VCaP (cell line): Measurements from ENCODE around the gene CALHM4.

Source experiments
- H3K27ac ChIP-seq: fragments of 450-650 bp; 2 replicates; pipeline ENCODE4 v1.5.1; 2017
- TF ChIP-seq, protein P1 (sequence below): fragments of 450-650 bp; conservative IDR thresholded peaks from 2 replicates; pipeline ENCODE4 v1.5.1; 2017; ENCODE audit warnings: mild to moderate bottlenecking, moderate library complexity

CALHM4 gene

DNA sequence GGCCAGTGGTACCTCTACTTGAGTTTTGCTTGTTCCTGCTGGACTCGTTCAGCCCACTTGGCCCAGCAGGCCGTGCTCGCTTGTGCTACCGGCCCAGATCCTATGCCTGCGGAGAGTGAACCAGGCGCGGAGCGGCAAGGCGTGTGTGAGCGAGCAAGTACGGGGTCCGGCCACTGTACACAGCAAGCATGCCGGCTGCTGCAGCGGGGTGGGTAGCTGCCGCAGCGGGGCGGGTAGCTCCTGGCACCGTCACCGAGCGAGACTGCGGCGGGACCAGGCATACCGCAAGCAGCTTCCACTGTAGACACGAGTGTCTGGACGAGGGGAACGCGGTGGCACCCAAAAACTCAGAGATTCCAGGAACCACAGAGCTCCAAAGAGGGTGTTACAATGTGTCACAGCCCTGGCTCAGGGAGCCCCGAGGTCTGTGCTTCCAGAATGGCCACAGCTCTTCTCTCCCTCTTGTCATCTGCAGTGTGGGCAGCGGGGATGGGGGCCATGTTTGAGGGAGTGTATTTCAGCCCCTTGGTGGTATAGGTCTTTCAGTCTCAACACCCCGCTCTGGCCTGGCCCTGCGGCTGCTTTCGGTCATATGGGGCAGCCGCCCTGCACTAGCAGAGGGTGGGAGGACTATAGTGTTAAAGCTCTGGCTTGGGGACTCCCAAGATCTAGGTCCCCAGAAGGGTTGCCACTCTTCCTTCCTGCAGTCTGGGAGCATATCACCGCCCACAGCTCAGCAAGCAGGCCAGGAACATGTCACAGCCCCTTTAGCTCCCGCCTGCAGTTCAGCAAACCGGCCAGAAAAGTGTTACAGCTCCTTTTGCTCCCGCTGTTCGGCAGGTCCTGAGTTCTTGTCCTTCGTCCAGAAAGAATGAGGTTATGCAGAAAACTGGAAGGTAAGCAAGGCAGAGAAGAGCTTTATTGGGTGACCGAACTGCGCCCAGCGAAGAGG, 11.6 kb downstream of the CALHM4 start:
- no peak overlapping the region for H3K27ac ChIP-seq
- TF ChIP-seq, protein P1, sequence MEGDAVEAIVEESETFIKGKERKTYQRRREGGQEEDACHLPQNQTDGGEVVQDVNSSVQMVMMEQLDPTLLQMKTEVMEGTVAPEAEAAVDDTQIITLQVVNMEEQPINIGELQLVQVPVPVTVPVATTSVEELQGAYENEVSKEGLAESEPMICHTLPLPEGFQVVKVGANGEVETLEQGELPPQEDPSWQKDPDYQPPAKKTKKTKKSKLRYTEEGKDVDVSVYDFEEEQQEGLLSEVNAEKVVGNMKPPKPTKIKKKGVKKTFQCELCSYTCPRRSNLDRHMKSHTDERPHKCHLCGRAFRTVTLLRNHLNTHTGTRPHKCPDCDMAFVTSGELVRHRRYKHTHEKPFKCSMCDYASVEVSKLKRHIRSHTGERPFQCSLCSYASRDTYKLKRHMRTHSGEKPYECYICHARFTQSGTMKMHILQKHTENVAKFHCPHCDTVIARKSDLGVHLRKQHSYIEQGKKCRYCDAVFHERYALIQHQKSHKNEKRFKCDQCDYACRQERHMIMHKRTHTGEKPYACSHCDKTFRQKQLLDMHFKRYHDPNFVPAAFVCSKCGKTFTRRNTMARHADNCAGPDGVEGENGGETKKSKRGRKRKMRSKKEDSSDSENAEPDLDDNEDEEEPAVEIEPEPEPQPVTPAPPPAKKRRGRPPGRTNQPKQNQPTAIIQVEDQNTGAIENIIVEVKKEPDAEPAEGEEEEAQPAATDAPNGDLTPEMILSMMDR: no peak

DNA sequence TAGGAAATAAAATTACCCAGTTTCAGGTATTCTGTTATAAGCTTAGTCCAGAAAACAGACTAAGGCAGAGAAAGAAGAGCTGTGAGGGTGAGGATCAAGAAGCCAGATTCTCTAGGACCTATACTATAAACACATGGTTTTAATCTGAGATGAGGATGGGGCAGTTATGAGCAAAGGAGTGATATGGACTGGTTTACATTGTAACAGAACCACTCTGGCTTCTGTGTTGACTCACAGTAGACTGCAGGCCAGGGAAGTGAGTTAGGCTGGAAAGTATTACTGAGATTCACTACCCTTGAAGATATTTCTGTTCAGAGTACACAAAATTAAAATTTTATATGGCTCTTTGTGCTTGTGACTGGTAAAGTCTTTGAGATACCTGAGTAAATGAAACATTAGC, 14.6 kb downstream of the CALHM4 start:
- TF ChIP-seq, protein P1: no peak
- H3K27ac ChIP-seq: peak overlapping the region; percentile 53

DNA sequence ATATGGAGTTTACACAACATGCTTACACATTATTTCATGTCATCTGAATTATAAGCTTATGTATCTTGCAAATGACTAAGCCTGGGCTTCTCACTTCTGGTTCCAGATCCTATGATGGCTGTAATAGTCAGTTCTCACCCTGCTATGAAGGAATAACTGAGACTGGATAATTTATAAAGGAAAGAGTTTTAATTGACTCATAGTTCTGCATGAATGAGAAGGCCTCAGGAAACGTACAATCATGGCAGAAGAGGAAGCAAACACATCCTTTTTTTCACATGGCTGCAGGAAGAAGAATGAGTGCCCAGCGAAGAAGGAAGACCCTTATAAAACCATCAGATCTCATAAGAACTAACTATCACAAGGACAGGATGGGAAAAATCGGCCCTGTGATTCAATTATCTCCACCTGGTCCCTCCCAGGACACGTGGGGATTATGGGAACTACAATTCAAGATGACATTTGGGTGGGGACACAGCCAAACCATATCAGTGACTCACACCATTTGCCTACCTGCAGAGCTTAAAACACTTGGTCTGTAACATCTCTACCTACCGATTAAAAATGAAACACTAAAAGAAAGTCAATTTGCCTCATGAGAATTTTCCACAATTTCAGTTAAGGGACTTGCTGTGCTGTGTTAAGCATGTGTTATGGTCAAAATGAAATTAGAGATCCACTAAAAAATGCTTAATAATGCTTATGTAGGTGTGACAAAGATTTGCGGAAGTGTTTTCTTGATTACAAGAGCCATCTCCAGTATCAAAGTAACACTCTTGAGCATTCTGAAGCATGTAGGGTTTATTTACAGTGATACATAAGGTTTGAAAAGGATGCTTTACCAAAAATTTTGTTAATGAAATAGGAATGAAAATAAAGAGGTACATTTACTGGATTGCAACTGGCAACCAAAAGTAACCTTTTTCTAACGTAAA, 15.5 kb downstream of the CALHM4 start:
- TF ChIP-seq, protein P1: no peak
- peak overlapping the region; percentile 53 for H3K27ac ChIP-seq

DNA sequence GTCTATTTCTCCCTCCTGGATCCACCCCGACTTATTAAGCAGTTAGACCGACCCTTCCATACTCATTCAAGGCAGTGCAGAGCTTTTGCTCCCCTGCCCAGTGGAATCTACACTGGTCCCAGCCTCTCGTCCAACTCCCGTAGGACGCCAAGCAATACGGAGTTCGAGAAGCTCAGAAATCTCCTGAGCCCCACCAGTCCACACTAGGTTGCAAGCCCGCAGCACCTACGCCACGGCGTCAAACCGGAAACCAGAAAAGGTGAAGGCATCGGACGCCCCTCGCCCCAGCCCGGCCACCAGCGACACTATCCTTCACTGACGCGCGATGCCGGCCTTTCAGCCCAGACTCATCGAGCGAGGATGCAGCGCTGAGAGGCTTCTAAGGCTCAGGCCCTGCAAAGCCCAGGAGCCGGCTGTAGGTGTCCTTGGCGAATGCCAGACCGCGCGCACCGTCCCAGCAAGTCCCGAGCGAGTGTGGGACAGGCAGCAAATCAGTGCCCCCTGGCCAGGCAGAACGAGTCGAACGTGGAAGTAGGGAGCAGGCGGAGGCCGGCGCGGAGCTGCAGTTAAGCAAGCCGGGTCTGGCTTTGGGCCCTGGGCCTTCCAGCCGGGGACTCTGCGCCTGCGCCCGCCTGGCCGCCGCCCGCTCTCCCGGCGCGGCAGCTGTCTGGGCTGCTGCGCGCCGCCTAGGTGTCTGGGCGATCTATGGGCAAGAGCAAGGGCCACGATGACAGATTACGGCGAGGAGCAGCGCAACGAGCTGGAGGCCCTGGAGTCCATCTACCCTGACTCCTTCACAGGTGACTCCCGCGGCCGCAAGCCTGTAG, 17.5 kb downstream of the CALHM4 start, which contains the start of gene RWDD1:
Gene RWDD1 (plus strand): TSS at position 649 of the 827 bp plus-strand sequence. CDS start 79 bp downstream, at position 728.
- peak within 1 kb of the TSS; percentile 90 for H3K27ac ChIP-seq
- TF ChIP-seq, protein P1: no peak

DNA sequence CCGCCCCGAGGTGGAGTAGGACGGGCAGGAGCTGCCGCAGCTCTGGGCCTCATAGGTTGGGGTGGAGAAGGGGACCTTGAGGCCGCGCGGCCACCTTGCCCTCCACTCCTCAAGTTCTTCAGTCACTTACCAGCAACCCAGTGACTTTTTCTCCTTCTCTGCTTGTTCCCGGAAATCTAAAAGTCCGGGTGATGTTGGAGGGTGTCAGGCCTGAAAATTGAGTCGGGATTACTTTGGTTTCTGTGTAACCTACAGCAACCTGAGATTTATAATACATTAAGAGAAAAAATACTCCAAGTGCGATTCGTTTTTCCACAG, 18.1 kb downstream of the CALHM4 start:
- TF ChIP-seq, protein P1: no peak
- peak overlapping the region; percentile 90 for H3K27ac ChIP-seq

DNA sequence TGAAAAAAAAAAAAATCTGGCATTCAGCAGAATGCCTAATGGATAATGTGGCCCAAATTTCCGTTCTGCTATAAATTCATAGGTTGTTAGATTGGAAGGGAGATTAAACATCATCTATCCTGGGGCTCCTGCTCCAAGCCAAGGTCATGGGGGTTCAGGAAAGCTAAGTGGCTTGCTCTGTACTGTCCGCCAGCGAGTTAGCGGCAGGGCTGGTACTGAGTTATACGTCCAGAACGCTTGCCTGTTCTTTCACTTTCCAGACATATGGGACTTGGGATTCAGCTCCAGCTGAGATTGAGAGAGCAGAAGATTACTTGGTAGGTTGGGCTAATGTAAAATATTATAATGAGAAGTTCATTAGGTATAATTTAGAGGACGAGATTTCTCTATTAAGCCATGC, 18.6 kb downstream of the CALHM4 start:
- TF ChIP-seq, protein P1: no peak
- peak overlapping the region; percentile 90 for H3K27ac ChIP-seq
